K562 (cell line): ENCODE measurements around the gene ENTPD5. TPM values are rescaled to one million over a fixed set of nuclear protein-coding genes. Genes with fewer than 3 reads are reported as not detected.

Experiments
- ATF1 ChIP-seq, 2 experiments: fragments of 450-650 bp in 1 of 2; IDR thresholded peaks; 2 replicates each; pipeline ENCODE4 v1.6.1; 2016; ENCODE audit warnings: missing compliant biosample characterization in 1 of 2, missing genetic modification characterization in 1 of 2
- ETV1 ChIP-seq: fragments of 450-650 bp; conservative IDR thresholded peaks from 2 replicates; pipeline ENCODE4 v1.6.1; 2016; ENCODE audit warnings: missing genetic modification characterization, control low read depth, low read depth, missing compliant biosample characterization
- FUS ChIP-seq: fragments of 200-400 bp; formaldehyde crosslinking; optimal IDR thresholded peaks from 2 replicates; pipeline ENCODE3; 2017; ENCODE audit warnings: low read depth, low read length
- GABPA ChIP-seq: fragments of 200-800 bp; sonication (Bioruptor generic); conservative IDR thresholded peaks from 2 replicates; pipeline ENCODE4 v1.6.1; 2016; ENCODE audit warnings: low read depth, missing genetic modification characterization, missing compliant biosample characterization
- HDGF ChIP-seq: fragments of 450-650 bp; IDR thresholded peaks from 2 replicates; pipeline ENCODE4 v1.6.1; 2016
- KAT8 ChIP-seq: fragments of 450-650 bp; IDR thresholded peaks from 2 replicates; pipeline ENCODE4 v1.6.1; 2016; ENCODE audit warnings: low read depth, mild to moderate bottlenecking
- KLF6 ChIP-seq: fragments of 250-450 bp; sonication (Bioruptor Pico); IDR thresholded peaks from 2 replicates; pipeline ENCODE4 v1.4.0; 2020; ENCODE audit warnings: mild to moderate bottlenecking, moderate library complexity, borderline replicate concordance
- MEF2A ChIP-seq: IDR thresholded peaks from 2 replicates; pipeline ENCODE4 v1.6.1; 2011; ENCODE audit warnings: low read depth, mild to moderate bottlenecking, low read length, moderate library complexity; ENCODE audit not compliant: control insufficient read depth
- RAD21 ChIP-seq, 2 experiments: fragments of 250-450 bp in 1 of 2; fragments of 450-650 bp in 1 of 2; sonication (Bioruptor Pico) in 1 of 2; formaldehyde crosslinking in 1 of 2; IDR thresholded peaks in 1 of 2; conservative IDR thresholded peaks in 1 of 2; 2 replicates each; pipeline versions ENCODE4 v1.4.0 to v1.8.0; 2020 to 2022; ENCODE audit warnings: mild to moderate bottlenecking in 2 of 2, moderate library complexity in 1 of 2
- SIN3A ChIP-seq, 2 experiments: fragments of 150-350 bp in 1 of 2; IDR thresholded peaks; 2 replicates each; pipeline ENCODE4 v1.6.1; 2011 to 2016; ENCODE audit warnings: borderline replicate concordance in 2 of 2, low read depth in 2 of 2, low read length in 2 of 2, mild to moderate bottlenecking in 2 of 2, moderate library complexity in 2 of 2; ENCODE audit not compliant: control insufficient read depth in 1 of 2
- STAG1 ChIP-seq: sonication (generic); formaldehyde crosslinking; IDR thresholded peaks from 2 replicates; pipeline ENCODE4 v1.5.0; 2020; ENCODE audit warnings: missing genetic modification reagents, borderline replicate concordance
- XRCC4 ChIP-seq: IDR thresholded peaks from one replicate; pipeline ENCODE4 v1.6.1; 2011; ENCODE audit not compliant: insufficient read depth, insufficient read length; ENCODE audit errors: extremely low read depth
- ZBTB1 ChIP-seq: sonication (generic); formaldehyde crosslinking; IDR thresholded peaks from 2 replicates; pipeline ENCODE4 v1.8.1; 2023; ENCODE audit warnings: missing genetic modification reagents, low read depth, mild to moderate bottlenecking, borderline replicate concordance
- ZBTB17 ChIP-seq: fragments of 450-650 bp; formaldehyde crosslinking; IDR thresholded peaks from 2 replicates; pipeline ENCODE4 v1.4.0; 2020; ENCODE audit warnings: mild to moderate bottlenecking
- ZNF263 ChIP-seq: sonication (generic); formaldehyde crosslinking; IDR thresholded peaks from 2 replicates; pipeline ENCODE4 v1.8.0; 2022; ENCODE audit warnings: mild to moderate bottlenecking, missing genetic modification reagents, borderline replicate concordance
- polyA plus RNA-seq, 8 experiments: library from polyadenylated mRNA; depleted of rRNA in 4 of 8; stranded (reverse) in 5 of 8; unstranded in 3 of 8; fragments of >200 nt; fragmentation: Nextera tagmentation in 2 of 8; fragmentation: Illumina TruSeq in 1 of 8; extraction: Ambion mirVana in 2 of 8; extraction: Trizol in 1 of 8; gene quantifications; 2 replicates each; pipeline versions ENCODE4 v1.2.1 to v1.2.3, GENCODE V29; 2011 to 2014; ENCODE audit warnings: inconsistent platforms in 1 of 8, missing spikeins in 1 of 8
- total RNA-seq, 7 experiments: library from RNA; depleted of rRNA in 6 of 7; stranded (reverse); fragments of >200 nt in 6 of 7; fragmentation: Illumina TruSeq in 2 of 7; extraction: Trizol in 2 of 7; gene quantifications; 2 replicates each; pipeline versions ENCODE4 v1.2.1 to v1.2.3, GENCODE V29; 2011 to 2021; ENCODE audit warnings: low replicate concordance in 1 of 7
- TF ChIP-seq, protein P1 (sequence below): IDR thresholded peaks from 2 replicates; pipeline ENCODE4 v1.6.1; 2011; ENCODE audit not compliant: insufficient read length; ENCODE audit errors: extremely low read depth
- TF ChIP-seq, protein P2 (sequence below): sonication (generic); formaldehyde crosslinking; IDR thresholded peaks from 2 replicates; pipeline ENCODE4 v1.8.0; 2022; ENCODE audit warnings: mild to moderate bottlenecking, missing genetic modification reagents
- TF ChIP-seq, protein P3 (sequence below): fragments of 450-650 bp; IDR thresholded peaks from 2 replicates; pipeline ENCODE4 v1.7.0; 2016; ENCODE audit warnings: borderline replicate concordance
- TF ChIP-seq, protein P4 (sequence below): sonication (generic); formaldehyde crosslinking; IDR thresholded peaks from 2 replicates; pipeline ENCODE4 v1.8.1; 2023; ENCODE audit warnings: mild to moderate bottlenecking, missing genetic modification reagents

Gene ENTPD5
- total and polyA plus RNA-seq, 9 of the 15 experiments (the other 6 are each of a cell fraction or from before 2014, with no cell fraction given), result 2.7 to 15.3 (median 10.3) TPM

DNA sequence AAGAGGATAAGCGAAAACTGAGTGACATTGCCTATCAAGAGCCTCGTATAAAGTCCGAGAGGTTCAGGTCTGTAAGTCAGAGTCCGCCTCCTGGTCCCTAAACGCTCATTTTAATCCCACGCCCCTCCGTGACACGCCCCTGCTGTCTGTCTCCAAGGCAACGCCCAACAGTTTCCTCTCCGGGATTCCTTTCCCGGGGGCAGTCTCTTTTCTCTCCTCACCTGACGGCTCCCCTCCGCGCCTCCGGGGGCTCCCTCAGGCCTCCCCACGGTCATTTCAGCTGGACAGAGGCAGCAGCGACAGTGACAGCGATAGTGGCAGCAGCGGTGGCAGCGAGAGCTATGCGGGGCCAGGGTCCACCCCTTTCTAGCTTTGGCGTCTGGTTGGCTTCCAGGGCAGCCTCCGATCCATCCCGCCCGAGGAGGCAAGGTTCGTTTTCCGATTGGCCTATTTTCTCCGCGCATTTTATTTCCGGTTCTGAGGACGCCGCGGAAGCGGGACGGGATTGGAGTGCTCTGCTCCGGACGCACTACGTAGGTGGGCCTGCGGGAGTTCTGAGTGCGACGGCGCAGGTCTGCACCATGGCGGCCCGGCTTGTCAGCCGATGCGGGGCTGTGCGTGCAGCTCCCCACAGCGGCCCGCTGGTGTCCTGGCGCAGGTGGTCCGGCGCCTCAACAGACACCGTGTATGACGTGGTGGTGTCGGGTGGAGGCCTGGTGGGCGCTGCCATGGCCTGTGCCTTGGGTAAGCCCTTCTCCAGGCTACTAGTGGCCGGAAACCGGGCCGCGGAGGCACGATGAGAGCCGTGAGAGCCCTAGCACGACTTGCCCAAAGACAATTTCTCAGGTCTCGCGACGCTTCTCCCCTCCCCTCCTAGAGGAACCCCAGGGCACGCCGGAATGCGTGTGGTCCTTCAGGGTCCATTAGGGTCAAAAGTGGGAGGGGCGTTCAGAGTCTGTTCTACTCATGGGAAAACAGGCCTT lies 69.0 kb downstream of the ENTPD5 start, which contains the start of the genes COQ6 and FAM161B (continued):
- peak; percentile 73 for TF ChIP-seq ETV1 (tag)
- TF ChIP-seq HDGF, result no peak
- TF ChIP-seq FUS, result no peak
- TF ChIP-seq, protein P1, sequence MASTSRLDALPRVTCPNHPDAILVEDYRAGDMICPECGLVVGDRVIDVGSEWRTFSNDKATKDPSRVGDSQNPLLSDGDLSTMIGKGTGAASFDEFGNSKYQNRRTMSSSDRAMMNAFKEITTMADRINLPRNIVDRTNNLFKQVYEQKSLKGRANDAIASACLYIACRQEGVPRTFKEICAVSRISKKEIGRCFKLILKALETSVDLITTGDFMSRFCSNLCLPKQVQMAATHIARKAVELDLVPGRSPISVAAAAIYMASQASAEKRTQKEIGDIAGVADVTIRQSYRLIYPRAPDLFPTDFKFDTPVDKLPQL, result no peak
- TF ChIP-seq ZNF263, result peak; percentile 53; the same call in 1 of the 2 replicates
- TF ChIP-seq KLF6, result no peak
- no peak; a peak in 1 of 4 replicates for TF ChIP-seq RAD21 (CRISPR knock-in tag; conservative IDR thresholded peaks at IDR 0.05 in 1 of 2, IDR thresholded peaks at IDR 0.05 in 1 of 2)
- TF ChIP-seq STAG1 (CRISPR knock-in tag), result no peak
- TF ChIP-seq ZBTB17 (CRISPR knock-in tag), result peak; percentile 49; the same call in 1 of the 2 replicates
- TF ChIP-seq, protein P2, sequence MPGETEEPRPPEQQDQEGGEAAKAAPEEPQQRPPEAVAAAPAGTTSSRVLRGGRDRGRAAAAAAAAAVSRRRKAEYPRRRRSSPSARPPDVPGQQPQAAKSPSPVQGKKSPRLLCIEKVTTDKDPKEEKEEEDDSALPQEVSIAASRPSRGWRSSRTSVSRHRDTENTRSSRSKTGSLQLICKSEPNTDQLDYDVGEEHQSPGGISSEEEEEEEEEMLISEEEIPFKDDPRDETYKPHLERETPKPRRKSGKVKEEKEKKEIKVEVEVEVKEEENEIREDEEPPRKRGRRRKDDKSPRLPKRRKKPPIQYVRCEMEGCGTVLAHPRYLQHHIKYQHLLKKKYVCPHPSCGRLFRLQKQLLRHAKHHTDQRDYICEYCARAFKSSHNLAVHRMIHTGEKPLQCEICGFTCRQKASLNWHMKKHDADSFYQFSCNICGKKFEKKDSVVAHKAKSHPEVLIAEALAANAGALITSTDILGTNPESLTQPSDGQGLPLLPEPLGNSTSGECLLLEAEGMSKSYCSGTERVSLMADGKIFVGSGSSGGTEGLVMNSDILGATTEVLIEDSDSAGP (CRISPR knock-in tag), result no peak
- TF ChIP-seq XRCC4, result no peak
- peak; percentile 90 to 92; a peak in 3 of 4 replicates for TF ChIP-seq SIN3A (IDR thresholded peaks at IDR 0.05; ENCODE audit: borderline replicate concordance in 2 of 2, control insufficient read depth in 1 of 2, low read depth in 2 of 2, low read length in 2 of 2)
- TF ChIP-seq MEF2A, result no peak
- TF ChIP-seq ZBTB1 (CRISPR knock-in tag), result no peak
- no peak for TF ChIP-seq ATF1 (CRISPR knock-in tag; IDR thresholded peaks at IDR 0.05)
- peak; percentile 93 for TF ChIP-seq ATF1 (tag; IDR thresholded peaks at IDR 0.05)
- TF ChIP-seq KAT8, result no peak
- TF ChIP-seq, protein P3, sequence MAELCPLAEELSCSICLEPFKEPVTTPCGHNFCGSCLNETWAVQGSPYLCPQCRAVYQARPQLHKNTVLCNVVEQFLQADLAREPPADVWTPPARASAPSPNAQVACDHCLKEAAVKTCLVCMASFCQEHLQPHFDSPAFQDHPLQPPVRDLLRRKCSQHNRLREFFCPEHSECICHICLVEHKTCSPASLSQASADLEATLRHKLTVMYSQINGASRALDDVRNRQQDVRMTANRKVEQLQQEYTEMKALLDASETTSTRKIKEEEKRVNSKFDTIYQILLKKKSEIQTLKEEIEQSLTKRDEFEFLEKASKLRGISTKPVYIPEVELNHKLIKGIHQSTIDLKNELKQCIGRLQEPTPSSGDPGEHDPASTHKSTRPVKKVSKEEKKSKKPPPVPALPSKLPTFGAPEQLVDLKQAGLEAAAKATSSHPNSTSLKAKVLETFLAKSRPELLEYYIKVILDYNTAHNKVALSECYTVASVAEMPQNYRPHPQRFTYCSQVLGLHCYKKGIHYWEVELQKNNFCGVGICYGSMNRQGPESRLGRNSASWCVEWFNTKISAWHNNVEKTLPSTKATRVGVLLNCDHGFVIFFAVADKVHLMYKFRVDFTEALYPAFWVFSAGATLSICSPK, result no peak
- TF ChIP-seq, protein P4, sequence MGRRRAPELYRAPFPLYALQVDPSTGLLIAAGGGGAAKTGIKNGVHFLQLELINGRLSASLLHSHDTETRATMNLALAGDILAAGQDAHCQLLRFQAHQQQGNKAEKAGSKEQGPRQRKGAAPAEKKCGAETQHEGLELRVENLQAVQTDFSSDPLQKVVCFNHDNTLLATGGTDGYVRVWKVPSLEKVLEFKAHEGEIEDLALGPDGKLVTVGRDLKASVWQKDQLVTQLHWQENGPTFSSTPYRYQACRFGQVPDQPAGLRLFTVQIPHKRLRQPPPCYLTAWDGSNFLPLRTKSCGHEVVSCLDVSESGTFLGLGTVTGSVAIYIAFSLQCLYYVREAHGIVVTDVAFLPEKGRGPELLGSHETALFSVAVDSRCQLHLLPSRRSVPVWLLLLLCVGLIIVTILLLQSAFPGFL (CRISPR knock-in tag), result no peak
- TF ChIP-seq GABPA, result peak; percentile 93
